Neural crest cell (in vitro differentiated cells): ENCODE measurements around the gene HOXA4. TPM values are rescaled to one million over a fixed set of nuclear protein-coding genes. Genes with fewer than 3 reads are reported as not detected.

Experiments
- DNase-seq: peaks from one replicate; pipeline ENCODE4 v3.0.0; 2021; ENCODE audit warnings: low read depth, mixed read lengths, low spot score
- H3K27ac Mint-ChIP-seq: one replicate; pipeline ENCODE4 v1.8.0; 2021; ENCODE audit warnings: mild to moderate bottlenecking, mixed read lengths; ENCODE audit not compliant: unreplicated experiment
- H3K27me3 Mint-ChIP-seq: 2 replicates; pipeline ENCODE4 v1.8.0; 2021; ENCODE audit warnings: low read depth, mild to moderate bottlenecking, mixed read lengths
- H3K36me3 Mint-ChIP-seq: 2 replicates; pipeline ENCODE4 v1.8.0; 2021; ENCODE audit warnings: low read depth, mild to moderate bottlenecking, mixed read lengths
- H3K4me1 Mint-ChIP-seq: 2 replicates; pipeline ENCODE4 v1.8.0; 2021; ENCODE audit warnings: mixed read lengths
- H3K4me3 Mint-ChIP-seq: one replicate; pipeline ENCODE4 v1.8.0; 2021; ENCODE audit warnings: mild to moderate bottlenecking, mixed read lengths
- H3K9me3 Mint-ChIP-seq: 2 replicates; pipeline ENCODE4 v1.8.0; 2021; ENCODE audit warnings: mixed read lengths
- CTCF ChIP-seq: fragments of 200-600 bp; sonication (generic); conservative IDR thresholded peaks from 2 replicates; pipeline ENCODE4 v1.5.0; 2021; ENCODE audit warnings: antibody characterized with exemption, mild to moderate bottlenecking
- total RNA-seq: library from RNA; stranded (reverse); gene quantifications from 2 replicates; pipeline ENCODE4 v1.2.1, GENCODE V29; 2021

The HOXA4 gene
- total RNA-seq, 1 donor from 2014 or later = 0.68 TPM

GRCh38 chr7:27149842-27150567 lies 19.4 kb upstream of the HOXA4 start:
- Mint-ChIP-seq H3K4me1 (peaks cover 26% of the 10 kb centered on the region), H3K4me3 (peak overlapping the region; percentile 85), H3K27ac (no peak overlapping the region), H3K27me3 (peaks cover 100% of the 10 kb centered on the region), H3K36me3 (peaks cover 8% of the 10 kb centered on the region), H3K9me3 (peaks cover 4% of the 10 kb centered on the region)
- TF ChIP-seq CTCF = no peak
- no peak for DNase-seq

GRCh38 chr7:27148756-27149641 lies 18.4 kb upstream of the HOXA4 start:
- Mint-ChIP-seq H3K4me1 (peaks cover 27% of the 10 kb centered on the region), H3K9me3 (peaks cover 4% of the 10 kb centered on the region), H3K27me3 (peaks cover 100% of the 10 kb centered on the region), H3K27ac (no peak overlapping the region), H3K36me3 (peaks cover 5% of the 10 kb centered on the region), H3K4me3 (peak overlapping the region; percentile 85)
- no peak for DNase-seq
- TF ChIP-seq CTCF = no peak

GRCh38 chr7:27148031-27148755 lies 17.6 kb upstream of the HOXA4 start:
- peaks cover 4% of the 10 kb centered on the region for H3K9me3 Mint-ChIP-seq
- peaks cover 31% of the 10 kb centered on the region for H3K4me1 Mint-ChIP-seq
- peak overlapping the region; percentile 81 for H3K27ac Mint-ChIP-seq
- peaks cover 5% of the 10 kb centered on the region for H3K36me3 Mint-ChIP-seq
- peak overlapping the region; percentile 84 for H3K4me3 Mint-ChIP-seq
- TF ChIP-seq CTCF = no peak
- no peak for DNase-seq
- H3K27me3 Mint-ChIP-seq = peaks cover 100% of the 10 kb centered on the region

GRCh38 chr7:27147199-27148030 lies 16.9 kb upstream of the HOXA4 start, which contains the start of gene HOXA6:
Gene HOXA6 (minus strand): TSS chr7:27147774. CDS start chr7:27147749, 25 bp downstream.
- peak within 1 kb of the TSS; percentile 86 for H3K27ac Mint-ChIP-seq
- peaks cover 5% of the 10 kb centered on the region for H3K36me3 Mint-ChIP-seq
- H3K9me3 Mint-ChIP-seq = peaks cover 4% of the 10 kb centered on the region
- peak within 1 kb of the TSS; percentile 84 for H3K4me3 Mint-ChIP-seq
- peaks cover 36% of the 10 kb centered on the region for H3K4me1 Mint-ChIP-seq
- H3K27me3 Mint-ChIP-seq = peaks cover 100% of the 10 kb centered on the region
- TF ChIP-seq CTCF = no peak
- DNase-seq = no peak
